Esophagus muscularis mucosa (tissue), 4 donors: ENCODE measurements around the gene CEP170. TPM values are rescaled to one million over a fixed set of nuclear protein-coding genes. Genes with fewer than 3 reads are reported as not detected.

Experiments
- DNase-seq: peaks from one replicate; pipeline ENCODE4 v3.0.0-alpha.2; 2017; ENCODE audit errors: extremely low spot score
- H3K27ac ChIP-seq, 4 donors: fragments of 200-600 bp; sonication (generic); replicated peaks in 1 of 4; 1 replicate in 3 of 4; 2 replicates in 1 of 4; pipeline ENCODE4 v1.5.1; 2016 to 2019; ENCODE audit warnings: mild to moderate bottlenecking in 1 of 4
- H3K27me3 ChIP-seq, 4 donors: fragments of 200-600 bp; sonication (generic); one replicate each; pipeline versions ENCODE4 v1.5.1 to v1.6.0; 2016 to 2019
- H3K36me3 ChIP-seq, 4 donors: fragments of 200-600 bp; sonication (generic); one replicate each; pipeline ENCODE4 v1.5.1; 2016 to 2019
- H3K4me1 ChIP-seq, 4 donors: fragments of 200-600 bp; sonication (generic); one replicate each; pipeline ENCODE4 v1.5.1; 2016 to 2019
- H3K4me3 ChIP-seq, 4 donors: fragments of 200-600 bp; sonication (generic); 1 replicate in 2 of 4; 2 replicates in 2 of 4; pipeline ENCODE4 v1.5.1; 2016 to 2019; ENCODE audit warnings: mild to moderate bottlenecking in 4 of 4, moderate library complexity in 1 of 4
- H3K9me3 ChIP-seq, 4 donors: fragments of 200-600 bp; sonication (generic); 1 replicate in 3 of 4; 2 replicates in 1 of 4; pipeline ENCODE4 v1.5.1; 2016 to 2019
- EP300 ChIP-seq: sonication (generic); formaldehyde crosslinking; IDR thresholded peaks from one replicate; pipeline ENCODE4 v1.6.1; 2017; ENCODE audit warnings: antibody characterized with exemption
- POLR2A ChIP-seq: fragments of 450-650 bp; IDR thresholded peaks from one replicate; pipeline ENCODE4 v1.6.1; 2017; ENCODE audit warnings: antibody characterized with exemption, moderate library complexity, mild to moderate bottlenecking, low read depth
- POLR2AphosphoS5 ChIP-seq, 2 donors: sonication (generic); formaldehyde crosslinking; IDR thresholded peaks; one replicate each; pipeline ENCODE4 v1.6.1; 2017; ENCODE audit warnings: antibody characterized with exemption in 2 of 2
- WGBS: methylation state at CpG from one replicate; pipeline ENCODE4 v1.1.5; 2018; 5-methylcytosine and 5-hydroxymethylcytosine counted together
- intact Hi-C: fragments of 100-400 bp; cut with DNase I; formaldehyde crosslinking; loops from one replicate; pipeline ENCODE4 v1.15.1; 2023
- total RNA-seq, 4 donors: library from RNA; depleted of rRNA; stranded (reverse); fragments of >200 nt; gene quantifications; one replicate each; pipeline versions ENCODE4 v1.1.0 to v1.2.1, GENCODE V29; 2016
- TF ChIP-seq, protein P1 (sequence below), 3 experiments: fragments of 200-600 bp in 2 of 3; fragments of 450-650 bp in 1 of 3; sonication (generic) in 2 of 3; IDR thresholded peaks; one replicate each; pipeline ENCODE4 v1.5.1; 2017 to 2019; ENCODE audit warnings: antibody characterized with exemption in 3 of 3, mild to moderate bottlenecking in 2 of 3, moderate library complexity in 1 of 3

CEP170 gene
- total RNA-seq = 10 to 100 TPM; 22.2 to 36.0 (median 30.9) TPM

DNA sequence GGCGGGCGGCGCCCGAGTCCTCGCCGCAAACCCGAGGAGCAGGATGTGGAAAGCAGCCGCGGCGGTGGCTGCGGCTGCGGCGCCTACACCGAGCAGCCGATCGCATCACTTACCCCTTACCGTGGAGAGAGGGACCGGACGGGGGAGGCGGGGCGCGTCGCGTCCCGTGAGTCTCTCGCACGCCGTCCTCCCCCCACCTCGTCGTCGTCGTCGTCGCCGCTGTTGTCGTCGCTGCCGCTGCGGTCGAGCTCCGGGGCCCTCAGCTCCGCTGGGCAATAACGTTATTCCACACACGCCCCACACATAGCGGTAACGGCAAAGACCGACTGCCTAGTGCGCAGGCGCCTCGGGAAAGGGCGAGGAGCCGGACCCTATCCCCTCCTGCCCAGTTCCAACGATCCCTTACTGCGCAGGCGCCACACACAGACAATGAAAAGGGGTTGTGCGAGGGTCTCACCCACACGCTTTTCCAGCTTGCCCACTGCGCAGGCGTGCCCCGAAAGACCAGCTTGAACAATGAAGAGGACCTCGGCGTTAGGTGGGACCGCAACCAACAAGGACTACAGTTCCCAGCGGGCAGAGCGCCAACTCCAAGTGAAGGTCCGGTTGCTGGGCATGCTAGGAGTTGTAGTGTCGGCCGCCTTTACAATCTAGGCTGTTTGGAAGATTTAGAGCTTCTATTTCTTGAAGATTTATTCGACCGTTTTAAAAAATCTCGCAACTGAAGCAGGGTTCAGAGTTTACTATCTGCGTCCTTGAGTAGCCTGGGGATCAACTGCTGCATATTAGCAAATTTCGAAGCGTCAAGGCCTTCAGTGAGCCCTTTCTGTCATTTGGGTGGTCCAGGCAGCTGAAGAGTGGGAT, at the start of gene CEP170:
TSS of gene CEP170 (minus strand) at position 355 of the 864 bp plus-strand sequence. CDS start 30,001 bp downstream, outside the sequence.
- DNase-seq = peak; percentile 97
- H3K27ac ChIP-seq = peak within 1 kb of the TSS; percentile 91 to 98 (median 97)
- H3K4me1 ChIP-seq = peaks cover 20 to 56% (median 48%) of the 10 kb centered on the region in 4 donors
- WGBS = 0% methylated on average over 22 of the region's 74 CpGs
- peaks cover 0 to 3% (median 0%) of the 10 kb centered on the region in 4 donors for H3K36me3 ChIP-seq
- no peaks in the 10 kb centered on the region for H3K27me3 ChIP-seq
- H3K9me3 ChIP-seq = no peaks in the 10 kb centered on the region
- TF ChIP-seq, protein P1, sequence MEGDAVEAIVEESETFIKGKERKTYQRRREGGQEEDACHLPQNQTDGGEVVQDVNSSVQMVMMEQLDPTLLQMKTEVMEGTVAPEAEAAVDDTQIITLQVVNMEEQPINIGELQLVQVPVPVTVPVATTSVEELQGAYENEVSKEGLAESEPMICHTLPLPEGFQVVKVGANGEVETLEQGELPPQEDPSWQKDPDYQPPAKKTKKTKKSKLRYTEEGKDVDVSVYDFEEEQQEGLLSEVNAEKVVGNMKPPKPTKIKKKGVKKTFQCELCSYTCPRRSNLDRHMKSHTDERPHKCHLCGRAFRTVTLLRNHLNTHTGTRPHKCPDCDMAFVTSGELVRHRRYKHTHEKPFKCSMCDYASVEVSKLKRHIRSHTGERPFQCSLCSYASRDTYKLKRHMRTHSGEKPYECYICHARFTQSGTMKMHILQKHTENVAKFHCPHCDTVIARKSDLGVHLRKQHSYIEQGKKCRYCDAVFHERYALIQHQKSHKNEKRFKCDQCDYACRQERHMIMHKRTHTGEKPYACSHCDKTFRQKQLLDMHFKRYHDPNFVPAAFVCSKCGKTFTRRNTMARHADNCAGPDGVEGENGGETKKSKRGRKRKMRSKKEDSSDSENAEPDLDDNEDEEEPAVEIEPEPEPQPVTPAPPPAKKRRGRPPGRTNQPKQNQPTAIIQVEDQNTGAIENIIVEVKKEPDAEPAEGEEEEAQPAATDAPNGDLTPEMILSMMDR (IDR thresholded peaks at IDR 0.05) = no peak
- TF ChIP-seq POLR2A (peak; percentile 71), POLR2AphosphoS5 (IDR thresholded peaks at IDR 0.05) (peak; percentile 81 to 94), EP300 (no peak)
- peak within 1 kb of the TSS; percentile 79 to 99 (median 90) for H3K4me3 ChIP-seq
- intact Hi-C loops = loop anchor here (5.0 to 10.0 kb wide), 2 partner anchors 590 to 1197 kb away; partner anchors contain the start of gene ADSS2

DNA sequence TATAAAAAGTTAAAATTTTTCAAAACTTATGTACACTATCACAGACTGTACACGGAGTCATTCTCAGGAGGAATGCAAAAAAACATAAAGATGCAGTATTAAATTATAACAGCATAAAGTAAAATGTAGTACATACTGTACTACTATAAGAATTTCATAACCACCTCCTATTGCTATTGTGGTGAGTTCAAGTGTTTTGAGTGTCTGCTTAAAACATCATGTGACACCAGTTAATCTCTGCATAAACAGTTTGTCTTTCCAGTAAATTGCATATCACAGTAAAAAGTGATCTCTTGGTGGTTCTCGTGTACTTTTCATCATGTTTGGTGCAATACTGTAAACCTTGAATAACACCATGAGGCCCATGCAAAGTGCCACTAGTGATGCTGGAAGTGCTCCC, 46.0 kb upstream of the CEP170 start:
- H3K27me3 ChIP-seq = no peaks in the 10 kb centered on the region
- WGBS = 99% methylated on average over 2 of the region's 2 CpGs
- no peak overlapping the region for H3K27ac ChIP-seq
- H3K9me3 ChIP-seq = peaks cover 0 to 5% (median 0%) of the 10 kb centered on the region in 4 donors
- peaks cover 0 to 43% (median 12%) of the 10 kb centered on the region in 4 donors for H3K36me3 ChIP-seq
- H3K4me1 ChIP-seq = no peaks in the 10 kb centered on the region
- DNase-seq = no peak
- TF ChIP-seq, protein P1 (IDR thresholded peaks at IDR 0.05) = no peak
- no peak for TF ChIP-seq EP300
- no peak for TF ChIP-seq POLR2A
- no peak overlapping the region for H3K4me3 ChIP-seq
- intact Hi-C loops = no loop called here

DNA sequence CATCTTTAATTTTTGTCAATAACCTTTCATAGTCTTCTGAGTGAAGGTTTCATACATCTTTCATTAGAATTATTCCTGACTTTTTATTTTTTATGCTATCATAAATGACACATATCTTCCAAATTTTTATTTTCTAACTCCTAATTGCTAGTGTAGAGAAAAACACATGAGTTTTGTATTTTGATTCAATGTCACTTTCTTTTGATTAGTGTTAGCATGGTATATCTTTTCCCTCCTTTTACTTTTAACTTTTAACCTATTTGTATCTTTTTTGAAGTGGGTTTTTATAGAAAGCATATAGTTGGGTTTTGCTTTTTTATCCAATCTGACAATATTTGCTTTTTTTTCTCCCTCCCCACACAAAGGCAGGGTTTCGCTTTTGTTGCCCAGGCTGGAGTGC, 44.0 kb upstream of the CEP170 start:
- no peak for DNase-seq

DNA sequence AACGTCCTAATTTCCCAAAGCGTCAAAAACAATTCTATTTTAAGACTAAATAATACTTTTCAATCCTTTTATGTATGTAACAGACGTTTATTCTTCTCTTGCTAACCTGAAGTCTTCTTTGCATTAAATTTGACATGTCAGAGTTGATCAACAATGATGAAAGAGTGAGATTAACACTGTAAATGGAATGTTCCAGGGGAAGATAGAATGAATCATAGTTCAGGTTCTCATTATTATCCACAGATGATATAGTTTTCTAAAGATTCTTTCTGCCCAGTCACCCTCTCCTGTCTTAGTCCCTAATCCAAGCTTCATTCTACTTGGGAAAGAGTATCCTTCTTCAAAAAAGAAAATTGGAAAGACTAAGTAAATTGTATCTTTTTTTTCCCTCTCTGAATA, 39.6 kb upstream of the CEP170 start:
- intact Hi-C loops = no loop called here
- Histone ChIP-seq H3K4me3 (no peak overlapping the region), H3K27me3 (no peaks in the 10 kb centered on the region), H3K36me3 (peaks cover 8 to 59% (median 36%) of the 10 kb centered on the region in 4 donors), H3K4me1 (no peaks in the 10 kb centered on the region), H3K27ac (no peak overlapping the region), H3K9me3 (no peaks in the 10 kb centered on the region)
- TF ChIP-seq POLR2A (no peak), POLR2AphosphoS5 (IDR thresholded peaks at IDR 0.05) (no peak), EP300 (no peak)
- TF ChIP-seq, protein P1 (IDR thresholded peaks at IDR 0.05) = no peak
- no peak for DNase-seq
- WGBS = 67% methylated on average over 3 of the region's 3 CpGs

More for the DNA sequence above, 44.0 kb upstream of the CEP170 start:
- no peaks in the 10 kb centered on the region for H3K4me1 ChIP-seq
- peaks cover 0 to 5% (median 0%) of the 10 kb centered on the region in 4 donors for H3K9me3 ChIP-seq
- intact Hi-C loops = no loop called here
- H3K27me3 ChIP-seq = no peaks in the 10 kb centered on the region
- TF ChIP-seq EP300 (no peak), POLR2A (no peak)
- H3K36me3 ChIP-seq = peaks cover 0 to 53% (median 14%) of the 10 kb centered on the region in 4 donors
- 96% methylated on average over 1 of the region's 1 CpG for WGBS
- no peak overlapping the region for H3K27ac ChIP-seq
- no peak overlapping the region for H3K4me3 ChIP-seq

DNA sequence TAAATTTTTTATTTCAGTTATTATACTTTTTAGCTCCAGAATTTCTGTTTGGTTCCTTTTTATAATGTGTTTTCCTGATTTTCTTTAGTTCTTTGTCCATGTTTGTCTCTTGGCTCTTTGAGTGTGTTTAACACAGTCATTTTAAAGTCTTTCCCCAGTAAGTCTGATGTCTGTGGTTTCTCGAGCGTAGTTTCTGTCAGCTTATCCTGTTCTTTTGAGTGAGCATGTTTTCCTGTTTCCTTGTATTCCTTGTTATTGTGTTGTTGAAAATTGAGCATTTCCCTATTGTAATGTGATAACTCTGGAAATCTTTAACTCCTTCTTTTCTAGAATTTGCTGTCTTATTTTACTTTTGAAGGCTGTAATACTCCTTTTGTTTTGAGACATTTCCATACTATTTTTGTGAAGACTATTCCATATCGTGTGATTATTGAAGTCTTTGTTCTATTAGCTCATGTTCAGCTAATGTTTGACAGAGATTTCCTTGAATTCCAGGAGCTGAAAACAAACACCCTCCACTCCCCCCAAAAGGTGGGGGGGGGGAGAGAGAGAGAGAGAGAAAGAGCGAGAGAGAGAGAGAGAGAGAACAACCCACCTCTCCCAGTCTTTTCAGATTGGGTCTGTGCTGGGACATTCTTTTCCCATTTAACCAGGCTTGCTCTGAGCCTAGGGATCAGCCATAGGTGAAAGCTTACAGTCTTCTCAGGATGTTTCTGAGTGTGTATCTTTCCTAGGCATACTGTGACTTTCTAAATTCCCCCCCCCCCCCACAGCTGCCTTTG, 39.1 kb upstream of the CEP170 start:
- Histone ChIP-seq H3K4me1 (no peaks in the 10 kb centered on the region), H3K27me3 (no peaks in the 10 kb centered on the region), H3K36me3 (peaks cover 8 to 65% (median 34%) of the 10 kb centered on the region in 4 donors), H3K9me3 (no peaks in the 10 kb centered on the region), H3K4me3 (no peak overlapping the region), H3K27ac (no peak overlapping the region)
- no peak for DNase-seq
- intact Hi-C loops = no loop called here
- WGBS = 82% methylated on average over 4 of the region's 4 CpGs
- TF ChIP-seq POLR2AphosphoS5 (IDR thresholded peaks at IDR 0.05) (no peak), POLR2A (no peak), EP300 (no peak)
- TF ChIP-seq, protein P1 (IDR thresholded peaks at IDR 0.05) = no peak
